ENCODE data around the gene RAPGEF5.

RAPGEF5 gene

GRCh38 chr7:22189230-22189629 lies 167.7 kb downstream of the RAPGEF5 start:
- DNase-seq (ENCODE audit: low read depth in 2 of 2), result no peak

GRCh38 chr7:22187691-22188348 lies 169.1 kb downstream of the RAPGEF5 start:
- no peak for DNase-seq (ENCODE audit: low read depth in 2 of 2)

- DNase-seq (ENCODE audit: low read depth in 2 of 2), result no peak
Measured at GRCh38 chr7:22185559-22185958, 171.4 kb downstream of the RAPGEF5 start.

- no peak for DNase-seq (ENCODE audit: low read depth in 2 of 2)
Measured at GRCh38 chr7:22184549-22185199, 172.3 kb downstream of the RAPGEF5 start.

DNA sequence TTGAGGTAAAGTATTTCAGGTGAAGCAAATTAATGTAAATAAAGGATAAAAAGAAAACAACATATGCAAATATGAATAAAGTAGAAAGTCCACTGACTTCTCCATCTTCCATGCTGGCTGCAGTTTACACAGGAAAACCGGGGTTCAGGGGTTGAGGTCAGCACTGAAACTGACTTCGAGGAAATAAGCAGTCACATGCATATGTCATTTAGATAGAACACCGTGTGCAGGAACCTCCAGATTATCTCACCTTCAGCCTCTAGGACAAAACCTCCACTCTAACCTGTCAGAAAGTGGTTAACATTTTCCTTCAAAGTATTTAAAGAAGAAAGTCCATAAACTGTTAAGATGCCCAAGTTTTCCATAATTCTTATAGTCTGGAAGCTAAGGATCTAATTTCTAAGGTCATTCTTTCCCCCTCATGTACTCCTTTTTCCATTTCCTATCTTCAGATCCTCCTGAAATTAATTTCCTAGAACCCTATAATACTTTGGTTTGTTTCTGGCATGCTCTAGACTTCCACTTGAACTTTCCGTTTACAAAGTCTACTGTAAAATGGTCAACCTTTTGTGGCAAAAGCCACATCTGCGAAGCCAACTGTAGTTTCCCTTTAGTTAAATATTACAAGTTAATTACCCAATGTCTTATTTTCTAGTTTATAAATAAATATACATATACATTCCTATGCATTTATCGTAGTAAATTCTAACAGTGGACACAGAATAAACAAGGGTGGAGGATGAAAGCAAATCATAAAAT lies 173.3 kb downstream of the RAPGEF5 start:
- no peak for DNase-seq (ENCODE audit: low read depth in 2 of 2)

DNA sequence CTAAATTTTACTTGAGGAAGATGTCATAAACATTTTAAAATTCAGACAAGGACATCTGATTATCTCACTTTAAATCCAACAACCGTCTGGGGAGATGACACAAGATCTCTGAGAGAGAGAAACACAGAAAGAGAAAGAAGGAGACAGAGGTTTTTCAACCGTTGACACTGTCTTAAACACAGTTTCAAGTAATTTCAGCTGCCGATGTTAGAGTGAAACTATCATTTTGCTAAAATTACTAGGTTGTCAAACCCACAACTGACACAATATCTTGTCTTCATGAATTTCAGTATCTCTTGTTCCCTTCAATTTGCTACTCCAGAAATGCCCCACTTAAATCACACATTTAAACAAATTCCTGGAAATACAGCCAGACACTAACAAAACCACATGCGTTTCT lies 174.8 kb downstream of the RAPGEF5 start:
- DNase-seq (ENCODE audit: low read depth in 2 of 2), result no peak

DNA sequence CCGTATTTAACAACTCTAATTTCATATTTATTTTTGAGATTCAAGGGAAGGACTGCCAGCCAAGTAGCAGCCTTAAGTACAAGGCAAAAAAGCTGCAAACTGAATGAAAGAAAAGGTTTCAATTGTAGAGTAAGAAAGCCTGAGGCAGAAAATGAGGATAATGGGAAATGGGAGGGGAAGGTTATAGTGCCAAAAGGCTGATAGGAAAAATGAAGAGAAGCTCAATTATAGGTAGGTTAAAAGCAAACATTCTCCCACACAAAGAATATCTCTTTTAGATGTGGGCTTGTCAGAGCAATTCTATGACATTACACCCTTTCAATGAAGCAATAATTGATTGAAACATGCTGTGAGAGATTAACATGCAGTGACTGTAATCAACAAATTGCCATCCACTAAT lies 175.3 kb downstream of the RAPGEF5 start:
- no peak for DNase-seq (ENCODE audit: low read depth in 2 of 2)

- DNase-seq (ENCODE audit: low read depth in 2 of 2), result no peak
Measured at GRCh38 chr7:22179442-22179879, 177.5 kb downstream of the RAPGEF5 start.

GRCh38 chr7:22178735-22179134 lies 178.2 kb downstream of the RAPGEF5 start:
- DNase-seq (ENCODE audit: low read depth in 2 of 2), result no peak

- no peak for DNase-seq (ENCODE audit: low read depth in 2 of 2)
Measured at GRCh38 chr7:22176791-22177412, 180.1 kb downstream of the RAPGEF5 start.

DNA sequence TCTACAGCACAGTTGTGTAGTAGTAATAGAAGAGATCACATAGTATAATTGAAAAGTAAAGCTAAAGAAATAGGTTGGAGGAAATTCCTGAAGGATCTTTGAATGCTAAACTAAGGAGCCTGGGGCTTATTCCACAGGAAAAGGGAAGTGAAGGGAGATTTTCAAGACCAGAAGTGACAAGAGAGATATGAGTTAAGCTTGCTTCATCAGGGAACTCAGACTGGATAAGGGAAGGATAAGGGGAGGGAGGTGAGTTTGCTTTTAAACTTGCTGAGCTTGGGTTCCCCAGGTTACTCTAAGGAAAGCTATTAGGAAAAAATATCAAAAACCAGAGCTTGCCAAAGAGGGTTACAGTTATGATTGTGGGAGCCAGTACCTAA lies 182.4 kb downstream of the RAPGEF5 start:
- DNase-seq (ENCODE audit: low read depth in 2 of 2), result no peak

DNA sequence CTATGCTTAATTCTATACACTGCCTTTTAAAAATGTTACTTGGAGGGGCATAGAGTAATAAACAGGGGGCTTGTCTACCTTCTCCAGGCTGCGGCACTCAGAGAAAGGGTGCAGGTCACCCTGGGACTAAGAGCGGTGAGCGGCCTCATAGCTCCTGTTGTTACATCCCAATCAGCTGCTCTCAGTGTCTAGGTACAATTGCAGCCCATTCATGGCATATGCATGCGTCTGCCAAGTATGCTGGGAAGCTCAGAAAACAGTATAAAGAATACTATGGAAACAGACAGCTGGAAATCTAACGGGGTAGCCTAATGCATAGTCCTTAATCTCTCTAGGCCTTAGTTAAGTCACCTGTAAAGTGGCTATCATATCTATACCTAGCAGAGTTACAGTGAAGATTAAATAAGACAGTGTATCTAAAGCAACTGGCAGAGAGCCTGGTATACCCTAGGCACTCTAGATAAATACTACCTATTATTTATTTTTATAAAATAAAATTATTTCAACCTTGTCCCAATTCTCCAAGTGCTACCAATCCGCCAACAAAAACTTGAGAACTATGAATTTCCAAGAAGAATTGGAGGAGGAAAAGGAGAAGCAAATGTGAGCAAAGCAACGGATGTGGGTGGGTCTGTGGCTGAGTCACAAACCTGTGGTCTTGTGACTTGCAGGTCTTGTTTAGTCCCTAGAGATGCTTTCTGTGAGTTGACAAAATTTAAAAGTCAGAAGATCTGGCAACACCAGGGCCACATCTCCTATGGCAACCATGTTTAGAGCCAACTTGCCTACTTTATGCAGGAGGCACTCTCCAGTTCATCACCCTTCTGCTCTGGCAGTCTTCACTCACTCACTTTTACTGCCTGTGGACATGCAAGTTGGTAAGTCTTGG lies 183.0 kb downstream of the RAPGEF5 start:
- DNase-seq (ENCODE audit: low read depth in 2 of 2), result no peak

- DNase-seq (ENCODE audit: low read depth in 2 of 2), result no peak
Measured at GRCh38 chr7:22168129-22168634, 188.8 kb downstream of the RAPGEF5 start.

- DNase-seq (ENCODE audit: low read depth in 2 of 2), result no peak
Measured at GRCh38 chr7:22167482-22167881, 189.5 kb downstream of the RAPGEF5 start.

DNA sequence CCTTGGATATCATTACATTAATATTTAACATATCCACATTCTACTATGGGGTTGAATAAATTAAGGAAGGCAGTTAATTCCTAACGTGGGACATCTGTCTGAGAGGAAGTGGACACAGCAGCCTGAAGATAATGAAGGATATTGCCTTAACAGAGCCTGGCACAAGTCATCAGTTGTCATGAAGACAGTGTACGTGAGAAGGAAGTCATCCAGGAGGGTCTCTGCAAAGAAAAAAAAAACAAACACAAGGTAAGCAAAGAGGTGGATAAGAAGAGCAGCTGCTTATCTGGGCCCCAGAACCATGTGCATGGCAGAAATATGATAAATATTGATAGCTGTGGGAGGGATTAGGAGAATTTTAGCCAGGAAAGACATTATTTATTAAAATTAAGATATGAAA lies 190.0 kb downstream of the RAPGEF5 start:
- no peak for DNase-seq (ENCODE audit: low read depth in 2 of 2)

DNA sequence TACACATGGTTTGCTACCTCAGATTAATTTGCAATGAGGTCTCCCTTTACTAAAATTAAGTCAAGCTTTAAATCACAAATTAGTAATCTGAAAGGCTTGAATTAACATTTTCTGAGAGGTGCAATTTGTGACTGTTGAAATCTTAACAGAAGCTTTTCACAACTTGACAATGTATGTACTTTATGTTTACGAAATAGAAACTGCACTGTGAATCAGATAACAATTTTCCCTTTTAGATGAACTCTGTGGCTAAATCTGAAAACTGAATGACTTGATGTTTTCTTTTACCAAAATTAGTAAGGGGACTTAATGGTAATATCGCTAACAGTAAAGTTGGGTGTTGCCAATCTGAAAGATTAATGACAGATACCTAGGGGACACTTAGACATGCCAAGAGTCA lies 197.6 kb downstream of the RAPGEF5 start:
- no peak for DNase-seq (ENCODE audit: low read depth in 2 of 2)

DNA sequence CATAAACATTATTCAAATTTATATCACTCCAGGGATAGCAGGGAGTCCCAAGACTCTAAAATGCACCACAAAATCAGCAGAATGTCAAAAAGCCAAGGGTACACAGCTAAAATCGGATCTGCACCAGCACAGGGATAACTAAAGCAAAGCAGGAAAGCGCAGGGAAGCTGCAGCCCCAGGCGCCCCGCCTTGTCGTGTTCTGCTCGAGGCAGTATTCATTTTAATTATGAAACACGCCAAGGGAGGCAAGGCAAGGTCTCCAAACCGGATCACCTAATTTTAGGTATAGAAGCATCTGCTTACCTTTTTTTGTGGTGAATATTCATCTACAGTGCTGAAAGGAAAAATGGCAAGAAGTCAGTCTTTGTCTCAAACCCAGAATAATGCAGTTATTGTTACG lies 199.4 kb downstream of the RAPGEF5 start:
- no peak for DNase-seq (ENCODE audit: low read depth in 2 of 2)

DNA sequence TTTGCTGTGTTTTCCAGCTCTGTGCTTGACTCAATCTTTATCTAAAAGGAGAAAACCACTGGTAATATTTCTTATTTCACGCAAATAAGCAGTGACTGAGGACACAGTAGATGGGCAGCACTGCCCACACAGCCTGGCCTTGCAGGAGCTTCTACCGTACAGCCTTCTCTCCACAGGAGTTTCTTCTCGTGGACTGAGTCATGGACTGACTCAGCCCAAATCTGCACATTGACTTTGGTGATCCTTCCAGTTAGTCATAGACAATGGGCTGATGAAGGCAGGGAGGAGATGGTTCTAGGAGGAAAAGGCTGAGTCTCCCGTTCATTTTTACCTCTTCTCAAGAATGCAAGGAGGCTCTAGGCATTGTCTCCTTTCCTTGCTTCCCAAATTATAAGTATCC lies 200.7 kb downstream of the RAPGEF5 start:
- no peak for DNase-seq (ENCODE audit: low read depth in 2 of 2)

GRCh38 chr7:22154143-22154529 lies 202.8 kb downstream of the RAPGEF5 start:
- DNase-seq (ENCODE audit: low read depth in 2 of 2), result no peak

GRCh38 chr7:22153432-22154142 lies 203.4 kb downstream of the RAPGEF5 start:
- DNase-seq (ENCODE audit: low read depth in 2 of 2), result no peak

DNA sequence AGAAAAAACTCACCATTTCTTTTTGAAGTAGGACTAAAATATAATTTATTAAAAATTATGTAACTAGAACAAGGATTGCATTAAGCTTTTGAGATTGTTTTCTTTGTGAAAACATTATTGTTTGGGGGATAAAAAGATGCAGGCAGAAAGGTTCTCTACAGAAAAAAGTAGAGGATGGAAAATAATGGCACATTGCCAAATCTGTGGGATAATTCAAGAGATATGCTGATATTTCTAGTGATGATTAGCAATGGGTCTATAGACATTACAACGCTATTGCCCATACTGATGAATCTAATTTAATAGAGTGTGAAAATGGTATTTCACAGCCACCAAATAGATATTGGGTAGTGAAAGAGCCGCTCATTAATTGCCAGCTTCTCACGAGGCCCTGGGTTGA lies 204.3 kb downstream of the RAPGEF5 start:
- DNase-seq (ENCODE audit: low read depth in 2 of 2), result no peak

Measured in stimulated activated CD4-positive, alpha-beta T cell treated with anti-CD3 and anti-CD28 coated beads, Interleukin-4, amount 100 ng/mL, for 48 hours (primary cell).